SK-N-SH treated with all-trans-retinoic acid at 6 μM for 48 hours (cell line): Measurements from ENCODE around the gene RASA3.
"Not testable (repeated sequence)": the region's sequence is repeated elsewhere in the genome, so short reads cannot be mapped to it uniquely, and the experiment has no call there.

Experiments
- ATAC-seq: fragments of 200-7000 bp; cut with Tn5 transposase; 3 replicates; pipeline ENCODE4 v1.9.1; 2020; ENCODE audit warnings: mild to moderate bottlenecking, moderate library complexity
- ARNTL ChIP-seq: fragments of 450-650 bp; formaldehyde crosslinking; IDR thresholded peaks from 2 replicates; pipeline ENCODE4 v1.5.0; 2020; ENCODE audit warnings: low read depth, mild to moderate bottlenecking, moderate library complexity, borderline replicate concordance
- BACH2 ChIP-seq: fragments of 250-450 bp; sonication (Bioruptor Pico); IDR thresholded peaks from 2 replicates; pipeline ENCODE4 v1.9.0; 2021; ENCODE audit warnings: mild to moderate bottlenecking, borderline replicate concordance
- CREB5 ChIP-seq: fragments of 250-450 bp; sonication (Bioruptor Pico); IDR thresholded peaks from 2 replicates; pipeline ENCODE4 v1.5.1; 2020; ENCODE audit warnings: low read depth, mild to moderate bottlenecking, moderate library complexity
- CSDC2 ChIP-seq: fragments of 250-450 bp; sonication (Bioruptor Pico); IDR thresholded peaks from 2 replicates; pipeline ENCODE4 v1.5.0; 2020; ENCODE audit warnings: mild to moderate bottlenecking, moderate library complexity
- CSRNP3 ChIP-seq: fragments of 250-450 bp; sonication (Bioruptor Pico); IDR thresholded peaks from 2 replicates; pipeline ENCODE4 v1.5.1; 2021; ENCODE audit warnings: mild to moderate bottlenecking, moderate library complexity
- ESRRG ChIP-seq: fragments of 250-450 bp; sonication (Bioruptor Pico); IDR thresholded peaks from 2 replicates; pipeline ENCODE4 v1.6.1; 2021; ENCODE audit warnings: mild to moderate bottlenecking
- GLIS3 ChIP-seq: fragments of 250-450 bp; sonication (Bioruptor Pico); IDR thresholded peaks from 2 replicates; pipeline ENCODE4 v1.5.0; 2020; ENCODE audit warnings: mild to moderate bottlenecking, moderate library complexity
- ISL1 ChIP-seq: fragments of 250-450 bp; sonication (Bioruptor Pico); IDR thresholded peaks from 2 replicates; pipeline ENCODE4 v2.1.2; 2022; ENCODE audit warnings: mild to moderate bottlenecking, moderate library complexity
- OSR1 ChIP-seq: fragments of 250-450 bp; sonication (Bioruptor Pico); IDR thresholded peaks from 2 replicates; pipeline ENCODE4 v1.8.0; 2022; ENCODE audit warnings: moderate library complexity, mild to moderate bottlenecking, inconsistent platforms
- PATZ1 ChIP-seq: fragments of 250-450 bp; sonication (Bioruptor Pico); IDR thresholded peaks from 2 replicates; pipeline ENCODE4 v1.8.0; 2020; ENCODE audit warnings: mild to moderate bottlenecking, moderate library complexity, borderline replicate concordance
- POU6F1 ChIP-seq: fragments of 250-450 bp; sonication (Bioruptor Pico); IDR thresholded peaks from 2 replicates; pipeline ENCODE4 v1.8.0; 2021; ENCODE audit warnings: low read depth, mild to moderate bottlenecking, moderate library complexity, borderline replicate concordance
- PPARA ChIP-seq: fragments of 250-450 bp; sonication (Bioruptor Pico); IDR thresholded peaks from 2 replicates; pipeline ENCODE4 v1.5.0; 2020; ENCODE audit warnings: mild to moderate bottlenecking, borderline replicate concordance
- RARB ChIP-seq: fragments of 250-450 bp; sonication (Bioruptor Pico); IDR thresholded peaks from 2 replicates; pipeline ENCODE4 v1.8.0; 2021; ENCODE audit warnings: mild to moderate bottlenecking, moderate library complexity
- SNAI2 ChIP-seq: fragments of 250-450 bp; sonication (Bioruptor Pico); IDR thresholded peaks from 2 replicates; pipeline ENCODE4 v1.5.0; 2020; ENCODE audit warnings: mild to moderate bottlenecking, moderate library complexity
- TCF4 ChIP-seq: fragments of 250-450 bp; sonication (Bioruptor Pico); IDR thresholded peaks from 2 replicates; pipeline ENCODE4 v1.8.0; 2021; ENCODE audit warnings: mild to moderate bottlenecking, moderate library complexity, borderline replicate concordance
- TOX ChIP-seq: fragments of 250-450 bp; sonication (Bioruptor Pico); IDR thresholded peaks from 2 replicates; pipeline ENCODE4 v1.8.0; 2021; ENCODE audit warnings: mild to moderate bottlenecking, moderate library complexity, borderline replicate concordance
- TSHZ2 ChIP-seq: fragments of 250-450 bp; sonication (Bioruptor Pico); IDR thresholded peaks from 2 replicates; pipeline ENCODE4 v1.5.0; 2020; ENCODE audit warnings: mild to moderate bottlenecking, moderate library complexity
- ZC3H10 ChIP-seq: fragments of 250-450 bp; sonication (Bioruptor Pico); IDR thresholded peaks from 2 replicates; pipeline ENCODE4 v1.5.1; 2021; ENCODE audit warnings: mild to moderate bottlenecking, moderate library complexity
- ZFP3 ChIP-seq: fragments of 250-450 bp; sonication (Bioruptor Pico); IDR thresholded peaks from 2 replicates; pipeline ENCODE4 v1.5.0; 2020; ENCODE audit warnings: mild to moderate bottlenecking, moderate library complexity
- ZFP30 ChIP-seq: fragments of 450-650 bp; formaldehyde crosslinking; IDR thresholded peaks from 2 replicates; pipeline ENCODE4 v1.5.0; 2022; ENCODE audit warnings: mild to moderate bottlenecking, moderate library complexity
- ZNF565 ChIP-seq: fragments of 450-650 bp; formaldehyde crosslinking; conservative IDR thresholded peaks from 2 replicates; pipeline ENCODE4 v1.5.0; 2020; ENCODE audit warnings: low read depth, mild to moderate bottlenecking, moderate library complexity
- ZNF8 ChIP-seq: fragments of 450-650 bp; formaldehyde crosslinking; IDR thresholded peaks from 2 replicates; pipeline ENCODE4 v1.5.0; 2020; ENCODE audit warnings: mild to moderate bottlenecking, moderate library complexity

RASA3 gene

GRCh38 chr13:114127473-114128347, 4.7 kb downstream of the RASA3 start:
- TF ChIP-seq ZNF565 = no peak
- TF ChIP-seq PPARA (CRISPR knock-in tag) = no peak
- no peak for TF ChIP-seq CREB5 (CRISPR knock-in tag)
- TF ChIP-seq BACH2 (CRISPR knock-in tag) = no peak
- no peak for TF ChIP-seq GLIS3
- no peak for TF ChIP-seq SNAI2 (CRISPR knock-in tag)
- TF ChIP-seq ZFP3 = no peak
- no peak for TF ChIP-seq POU6F1
- TF ChIP-seq ISL1 (CRISPR knock-in tag) = no peak
- no peak for TF ChIP-seq CSDC2 (CRISPR knock-in tag)
- no peak for TF ChIP-seq ZC3H10 (CRISPR knock-in tag)
- TF ChIP-seq PATZ1 (CRISPR knock-in tag) = no peak
- TF ChIP-seq OSR1 (CRISPR knock-in tag) = no peak
- TF ChIP-seq, all 23 proteins: peak for 0
- no peak for ATAC-seq

GRCh38 chr13:114126789-114127472, 5.5 kb downstream of the RASA3 start:
- TF ChIP-seq ARNTL = no peak
- TF ChIP-seq ZFP30 (CRISPR knock-in tag) = no peak
- no peak for TF ChIP-seq CSRNP3 (CRISPR knock-in tag)
- no peak for TF ChIP-seq SNAI2 (CRISPR knock-in tag)
- no peak for TF ChIP-seq ZNF565
- TF ChIP-seq ISL1 (CRISPR knock-in tag) = no peak
- no peak for TF ChIP-seq ZNF8 (CRISPR knock-in tag)
- TF ChIP-seq POU6F1 = no peak
- TF ChIP-seq PPARA (CRISPR knock-in tag) = no peak
- no peak for TF ChIP-seq ZFP3
- no peak for TF ChIP-seq CSDC2 (CRISPR knock-in tag)
- no peak for TF ChIP-seq TSHZ2 (CRISPR knock-in tag)
- no peak for TF ChIP-seq TOX (CRISPR knock-in tag)
- TF ChIP-seq TCF4 (CRISPR knock-in tag) = no peak
- no peak for TF ChIP-seq RARB
- TF ChIP-seq BACH2 (CRISPR knock-in tag) = no peak
- no peak for TF ChIP-seq OSR1 (CRISPR knock-in tag)
- TF ChIP-seq ZC3H10 (CRISPR knock-in tag) = no peak
- no peak for TF ChIP-seq GLIS3
- TF ChIP-seq ESRRG (CRISPR knock-in tag) = no peak
- TF ChIP-seq, all 23 proteins: peak for 0

GRCh38 chr13:114126086-114126485, 6.3 kb downstream of the RASA3 start:
- not testable (repeated sequence) for ATAC-seq

More at GRCh38 chr13:114126789-114127472, 5.5 kb downstream of the RASA3 start:
- no peak for ATAC-seq
